ENCODE data around the gene SELENOF. TPM values are rescaled to one million over a fixed set of nuclear protein-coding genes. Genes with fewer than 3 reads are reported as not detected.

Gene SELENOF
- total RNA-seq, 1 donor from 2014 or later, result 198 TPM

DNA sequence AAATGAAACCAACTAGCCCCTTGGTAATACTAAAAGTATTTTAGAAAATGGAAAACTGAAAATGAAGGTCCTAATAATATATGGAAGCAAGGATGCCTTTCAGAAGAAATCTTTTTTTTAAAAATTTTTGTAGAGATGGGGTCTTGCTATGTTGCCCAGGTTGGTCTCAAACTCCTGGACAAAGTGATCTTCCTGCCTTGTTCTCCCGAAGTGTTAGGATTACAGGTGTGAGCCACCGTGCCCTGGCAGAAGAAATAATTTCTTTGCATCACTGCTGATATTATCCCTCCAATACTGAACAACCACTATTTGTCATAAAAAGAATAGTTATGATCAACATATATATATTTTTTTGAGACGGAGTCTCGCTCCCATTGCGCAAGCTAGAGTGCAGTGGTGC lies 25.6 kb downstream of the SELENOF start:
- H3K9me3 Mint-ChIP-seq (ENCODE audit: unreplicated experiment), result no peaks in the 10 kb centered on the region
- TF ChIP-seq CTCF (IDR thresholded peaks at IDR 0.05), result no peak
- peaks cover 3% of the 10 kb centered on the region for H3K4me1 Mint-ChIP-seq (ENCODE audit: unreplicated experiment)
- H3K36me3 Mint-ChIP-seq (ENCODE audit: unreplicated experiment), result peaks cover 11% of the 10 kb centered on the region
- no peaks in the 10 kb centered on the region for H3K27me3 Mint-ChIP-seq (ENCODE audit: unreplicated experiment)
- H3K4me3 Mint-ChIP-seq (ENCODE audit: unreplicated experiment), result no peak overlapping the region
- no peak for DNase-seq (ENCODE audit: extremely low spot score, unreplicated experiment)
- H3K27ac Mint-ChIP-seq (ENCODE audit: unreplicated experiment), result no peak overlapping the region

- Mint-ChIP-seq H3K27me3 (ENCODE audit: unreplicated experiment) (no peaks in the 10 kb centered on the region), H3K36me3 (ENCODE audit: unreplicated experiment) (peaks cover 11% of the 10 kb centered on the region), H3K27ac (ENCODE audit: unreplicated experiment) (no peak overlapping the region), H3K4me3 (ENCODE audit: unreplicated experiment) (no peak overlapping the region), H3K9me3 (ENCODE audit: unreplicated experiment) (no peaks in the 10 kb centered on the region), H3K4me1 (ENCODE audit: unreplicated experiment) (peaks cover 3% of the 10 kb centered on the region)
- no peak for DNase-seq (ENCODE audit: extremely low spot score, unreplicated experiment)
- no peak for TF ChIP-seq CTCF (IDR thresholded peaks at IDR 0.05)
Measured at GRCh38 chr1:86887479-86888162, 26.3 kb downstream of the SELENOF start.

DNA sequence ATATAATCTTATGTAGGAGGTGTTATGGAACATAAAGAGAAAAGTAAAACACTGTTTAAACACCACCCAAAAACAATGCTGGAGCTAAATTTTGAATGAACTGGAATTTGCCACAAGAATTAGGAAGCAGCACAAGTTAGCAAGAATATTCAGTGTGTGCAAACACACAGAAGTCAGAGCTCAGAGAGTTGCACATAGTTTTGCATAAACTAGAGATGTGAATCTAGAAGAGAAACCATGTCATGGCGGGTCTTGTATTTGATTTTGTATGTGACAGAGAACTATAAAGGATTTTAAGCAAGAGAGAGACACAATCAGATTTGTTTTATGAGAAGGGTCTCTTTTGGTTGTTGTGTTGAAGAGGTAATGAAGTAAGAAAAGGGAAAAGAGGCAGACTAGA lies 38.2 kb downstream of the SELENOF start:
- no peak for DNase-seq (ENCODE audit: extremely low spot score, unreplicated experiment)
- H3K9me3 Mint-ChIP-seq (ENCODE audit: unreplicated experiment), result no peaks in the 10 kb centered on the region
- no peaks in the 10 kb centered on the region for H3K27me3 Mint-ChIP-seq (ENCODE audit: unreplicated experiment)
- no peak for TF ChIP-seq CTCF (IDR thresholded peaks at IDR 0.05)
- H3K27ac Mint-ChIP-seq (ENCODE audit: unreplicated experiment), result no peak overlapping the region
- peaks cover 20% of the 10 kb centered on the region for H3K36me3 Mint-ChIP-seq (ENCODE audit: unreplicated experiment)
- H3K4me1 Mint-ChIP-seq (ENCODE audit: unreplicated experiment), result no peaks in the 10 kb centered on the region
- H3K4me3 Mint-ChIP-seq (ENCODE audit: unreplicated experiment), result no peak overlapping the region

DNA sequence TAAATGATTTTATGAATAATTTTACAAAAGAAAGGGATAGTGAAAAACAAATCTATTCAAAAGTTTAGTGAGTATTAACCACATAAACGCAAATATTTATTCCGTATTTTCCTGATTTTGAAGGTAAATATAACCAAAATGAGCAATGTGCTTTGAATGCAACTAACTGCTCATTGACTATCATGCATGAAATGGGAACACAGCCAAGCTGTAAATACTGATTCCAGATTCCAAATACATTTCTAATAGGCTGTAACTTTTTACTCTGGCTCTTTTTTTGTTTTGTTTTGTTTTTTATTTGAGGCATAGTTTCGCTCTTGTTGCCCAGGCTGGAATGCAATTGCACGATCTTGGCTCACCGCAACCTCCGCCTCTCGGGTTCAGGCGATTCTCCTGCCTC lies 41.8 kb downstream of the SELENOF start:
- Mint-ChIP-seq H3K36me3 (ENCODE audit: unreplicated experiment) (peaks cover 14% of the 10 kb centered on the region), H3K4me3 (ENCODE audit: unreplicated experiment) (no peak overlapping the region), H3K27ac (ENCODE audit: unreplicated experiment) (no peak overlapping the region), H3K9me3 (ENCODE audit: unreplicated experiment) (no peaks in the 10 kb centered on the region), H3K27me3 (ENCODE audit: unreplicated experiment) (no peaks in the 10 kb centered on the region), H3K4me1 (ENCODE audit: unreplicated experiment) (peaks cover 5% of the 10 kb centered on the region)
- DNase-seq (ENCODE audit: extremely low spot score, unreplicated experiment), result no peak
- TF ChIP-seq CTCF (IDR thresholded peaks at IDR 0.05), result no peak

GRCh38 chr1:86871001-86871400 lies 42.9 kb downstream of the SELENOF start:
- Mint-ChIP-seq H3K9me3 (ENCODE audit: unreplicated experiment) (no peaks in the 10 kb centered on the region), H3K4me1 (ENCODE audit: unreplicated experiment) (peaks cover 5% of the 10 kb centered on the region), H3K36me3 (ENCODE audit: unreplicated experiment) (peaks cover 12% of the 10 kb centered on the region), H3K27me3 (ENCODE audit: unreplicated experiment) (no peaks in the 10 kb centered on the region), H3K27ac (ENCODE audit: unreplicated experiment) (no peak overlapping the region), H3K4me3 (ENCODE audit: unreplicated experiment) (no peak overlapping the region)
- DNase-seq (ENCODE audit: extremely low spot score, unreplicated experiment), result no peak
- no peak for TF ChIP-seq CTCF (IDR thresholded peaks at IDR 0.05)
